Stimulated activated CD4-positive, alpha-beta T cell treated with anti-CD3 and anti-CD28 coated beads, Interleukin-12 subunit alpha, Interleukin-12 subunit beta, amount 100 ng/mL, for 48 hours (primary cell): Measurements from ENCODE around the gene OGDH.
A peak's percentile ranks its signal among the peaks of the same experiment; 100 is the strongest.

Experiments
- DNase-seq, 3 donors: peaks; one replicate each; pipeline ENCODE4 v3.0.0-alpha.2; 2020; ENCODE audit warnings: low read depth in 2 of 3, low spot score in 1 of 3

The OGDH gene

DNA sequence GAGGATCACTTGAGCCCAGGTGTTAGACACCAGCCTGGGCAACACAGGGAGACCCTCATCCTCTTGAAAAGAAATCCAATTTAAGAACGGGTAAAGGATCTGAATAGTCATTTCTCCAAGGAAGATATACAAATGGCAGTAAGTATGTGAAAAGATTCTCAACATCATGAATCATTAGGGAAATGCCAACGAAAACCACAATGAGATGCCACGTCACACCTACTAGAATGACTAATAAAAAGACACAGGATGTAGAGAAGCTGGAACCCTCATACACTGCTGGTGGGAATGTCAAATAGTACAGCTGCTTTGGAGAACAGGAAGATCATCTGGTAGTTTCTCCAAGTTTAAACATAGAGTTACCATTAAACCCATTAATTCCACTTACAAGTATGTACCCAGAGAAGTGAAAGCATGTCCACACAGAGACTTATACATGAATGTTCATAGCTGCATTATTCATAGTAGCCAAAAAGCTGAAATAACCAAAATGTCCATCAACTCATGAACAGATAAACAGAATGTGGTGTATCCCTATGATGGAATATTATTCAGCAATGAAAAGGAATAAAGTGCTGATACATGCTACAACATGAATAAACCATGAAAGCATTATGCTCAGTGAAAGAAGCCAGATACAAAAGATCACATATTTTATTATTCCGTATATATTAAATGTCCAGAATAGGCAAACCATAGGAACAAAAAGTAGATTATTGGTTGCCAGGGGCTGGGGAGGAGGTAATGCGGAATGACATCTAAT is 129.2 kb downstream of the OGDH start:
- peak; percentile 17 to 62 (median 22) for DNase-seq

GRCh38 chr7:44736896-44737295 is 130.5 kb downstream of the OGDH start:
- DNase-seq, result no peak

DNA sequence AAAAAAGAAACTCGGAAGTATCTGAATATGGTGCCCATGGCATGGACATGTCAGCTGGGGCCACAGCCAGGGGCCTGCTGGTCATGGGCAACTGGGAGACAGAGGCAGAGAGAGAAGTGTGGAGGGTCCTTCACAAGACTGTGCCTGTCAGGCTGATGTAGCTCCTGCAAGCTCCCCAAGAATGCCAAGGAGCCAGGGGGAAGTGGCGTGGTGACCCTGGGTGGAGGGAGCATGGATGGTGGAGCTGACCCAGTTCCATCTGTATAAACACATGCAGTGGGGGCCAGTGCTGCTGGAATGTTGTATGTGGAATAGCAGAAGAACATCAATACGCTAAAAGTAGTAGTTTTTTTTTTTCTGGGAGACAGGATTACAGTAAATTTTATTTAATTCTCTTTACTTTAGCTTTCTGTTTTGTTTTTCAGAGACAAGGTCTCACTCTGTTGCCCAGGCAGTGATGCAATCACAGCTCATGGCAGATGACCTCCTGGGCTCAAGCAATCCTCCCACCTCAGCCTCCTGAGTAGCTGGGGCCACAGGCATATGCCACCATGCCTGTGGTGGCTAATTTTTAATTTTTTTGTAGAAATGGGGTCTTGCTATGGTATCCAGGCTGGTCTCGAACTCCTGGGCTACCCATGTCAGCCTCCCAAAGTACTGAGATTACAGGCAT is 131.8 kb downstream of the OGDH start:
- DNase-seq, result no peak

DNA sequence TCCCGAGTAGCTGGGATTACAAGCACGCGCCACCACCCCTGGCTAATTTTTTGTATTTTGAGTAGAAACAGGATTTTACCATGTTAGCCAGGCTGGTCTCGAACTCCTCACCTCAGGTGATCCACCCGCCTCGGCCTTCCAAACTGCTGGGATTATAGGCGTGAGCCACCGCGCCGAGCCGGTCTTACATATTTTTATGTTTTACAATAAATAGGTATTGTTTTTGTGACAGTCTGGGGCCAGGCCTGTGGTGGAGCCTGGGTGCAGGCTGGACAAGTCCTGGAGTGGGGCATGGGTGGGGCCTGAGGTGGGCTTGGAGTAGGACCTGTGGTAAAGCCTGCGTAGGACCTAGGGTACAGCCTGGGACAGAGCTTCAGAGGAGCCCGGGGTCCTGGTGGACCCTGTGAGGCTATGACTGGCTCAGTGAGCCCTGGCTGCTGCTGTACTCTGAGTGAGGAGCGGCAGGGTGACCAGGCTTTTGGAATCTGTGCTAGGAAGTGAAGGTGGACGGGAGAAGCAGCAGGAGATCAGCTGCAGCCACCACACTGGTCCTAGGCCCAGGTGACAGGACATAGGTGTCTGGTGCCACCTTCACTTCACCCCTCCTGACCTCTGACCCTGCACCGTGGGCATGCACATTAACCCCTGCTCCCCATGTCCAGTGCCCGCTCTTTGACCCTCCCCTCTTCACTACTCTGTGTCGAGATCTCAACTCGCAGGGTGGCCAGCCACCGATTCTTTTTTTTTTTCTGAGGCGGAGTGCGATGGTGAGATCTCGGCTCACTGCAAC is 132.6 kb downstream of the OGDH start:
- no peak for DNase-seq

DNA sequence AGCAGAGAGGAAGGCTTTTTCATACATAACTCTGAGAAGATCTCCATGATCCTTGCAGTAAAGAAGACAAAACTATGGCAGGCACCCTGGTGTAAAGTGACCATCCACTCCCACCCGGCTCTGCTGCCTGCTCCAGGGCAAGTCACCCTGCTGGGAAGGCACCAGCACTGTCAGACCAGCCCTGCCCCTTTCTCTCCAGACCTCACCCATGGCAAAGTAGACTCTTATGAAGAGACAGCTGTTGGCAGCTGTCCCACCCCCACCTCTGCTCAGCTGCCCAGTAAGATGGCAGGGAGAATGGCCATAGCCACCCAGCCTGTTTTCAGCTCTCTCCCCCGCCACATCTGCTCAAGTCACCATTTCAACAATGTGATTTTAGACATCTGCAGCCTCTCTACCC is 133.6 kb downstream of the OGDH start:
- no peak for DNase-seq

DNA sequence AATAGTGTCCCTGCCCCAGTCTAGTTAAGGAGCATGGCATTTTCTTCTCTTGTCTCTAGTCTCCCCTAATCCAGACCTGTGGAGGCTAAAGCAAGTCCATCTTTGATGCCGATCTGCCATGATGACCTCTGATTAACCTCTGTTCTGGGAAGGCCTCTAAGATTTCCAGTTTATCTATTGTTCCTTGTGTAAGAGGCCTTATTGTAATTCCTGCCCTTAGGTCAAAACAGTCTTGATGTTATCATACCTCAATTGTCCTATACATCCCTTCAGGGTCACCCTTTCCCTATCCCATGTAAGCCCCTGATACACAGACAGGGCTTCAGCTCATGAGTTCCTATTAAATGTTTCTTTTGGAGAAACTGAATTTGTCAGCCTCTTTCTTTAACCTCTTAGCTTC is 137.3 kb downstream of the OGDH start:
- DNase-seq, result no peak

- DNase-seq, result peak; percentile 87 to 94 (median 88)
Measured at GRCh38 chr7:44748045-44748947, 141.9 kb downstream of the OGDH start, which contains the start of gene ZMIZ2. Gene ZMIZ2 (plus strand): TSS chr7:44748847. CDS start chr7:44756250, 7,403 bp downstream.

GRCh38 chr7:44748948-44749731 is 142.7 kb downstream of the OGDH start:
- DNase-seq, result peak in 2 of 3 donors; percentile 8

- no peak for DNase-seq
Measured at GRCh38 chr7:44749992-44750391, 143.6 kb downstream of the OGDH start.

- no peak for DNase-seq
Measured at GRCh38 chr7:44750424-44750823, 144.0 kb downstream of the OGDH start.

- DNase-seq, result peak in 2 of 3 donors; percentile 28 to 47
Measured at GRCh38 chr7:44750921-44751571, 144.6 kb downstream of the OGDH start.

GRCh38 chr7:44752822-44753221 is 146.4 kb downstream of the OGDH start:
- no peak for DNase-seq

GRCh38 chr7:44754802-44755697 is 148.6 kb downstream of the OGDH start:
- DNase-seq, result no peak

DNA sequence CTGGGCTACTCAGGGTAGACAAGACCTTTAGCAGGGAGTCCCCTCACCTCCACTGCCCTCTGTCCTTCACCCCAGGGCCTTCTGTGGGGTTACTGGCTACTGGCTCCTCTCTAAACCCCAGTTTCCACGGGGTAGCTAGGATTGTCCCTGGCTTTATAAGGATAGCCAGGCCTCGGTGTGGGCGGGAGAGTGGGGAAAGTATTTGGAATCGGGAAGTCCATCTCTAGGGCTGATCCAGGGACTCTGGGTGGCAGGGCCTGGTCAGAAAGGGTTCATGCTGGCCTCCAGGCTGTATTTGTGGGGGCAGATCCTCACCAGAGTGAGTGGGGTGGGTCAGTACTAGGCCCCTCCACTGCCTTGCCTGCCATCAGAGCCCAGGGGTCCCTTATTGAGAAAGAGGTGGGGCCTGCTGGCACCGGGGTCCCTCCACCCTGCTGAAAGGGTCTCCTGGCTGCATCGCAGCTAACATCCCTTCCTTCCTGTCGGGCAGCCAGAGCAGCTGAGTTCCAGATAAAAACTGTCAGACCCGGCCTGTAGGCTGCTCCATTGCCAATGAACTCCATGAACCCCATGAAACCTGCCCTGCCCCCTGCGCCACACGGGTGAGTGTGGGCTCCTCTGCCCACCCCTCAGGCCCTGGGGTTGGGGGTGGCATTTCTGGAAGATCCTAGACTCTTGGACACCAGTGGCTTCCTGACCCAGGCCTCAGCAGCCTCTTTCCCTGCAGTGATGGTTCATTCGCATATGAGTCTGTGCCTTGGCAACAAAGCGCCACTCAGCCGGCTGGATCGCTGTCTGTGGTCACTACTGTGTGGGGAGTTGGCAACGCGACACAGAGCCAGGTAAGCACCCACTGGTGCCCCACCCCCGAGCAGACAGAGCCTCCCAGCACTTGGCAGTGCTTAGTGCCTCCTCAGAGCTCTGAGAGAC is 149.5 kb downstream of the OGDH start:
- DNase-seq, result no peak

GRCh38 chr7:44756904-44757303 is 150.5 kb downstream of the OGDH start:
- no peak for DNase-seq

- no peak for DNase-seq
Measured at GRCh38 chr7:44757311-44757710, 150.9 kb downstream of the OGDH start.

DNA sequence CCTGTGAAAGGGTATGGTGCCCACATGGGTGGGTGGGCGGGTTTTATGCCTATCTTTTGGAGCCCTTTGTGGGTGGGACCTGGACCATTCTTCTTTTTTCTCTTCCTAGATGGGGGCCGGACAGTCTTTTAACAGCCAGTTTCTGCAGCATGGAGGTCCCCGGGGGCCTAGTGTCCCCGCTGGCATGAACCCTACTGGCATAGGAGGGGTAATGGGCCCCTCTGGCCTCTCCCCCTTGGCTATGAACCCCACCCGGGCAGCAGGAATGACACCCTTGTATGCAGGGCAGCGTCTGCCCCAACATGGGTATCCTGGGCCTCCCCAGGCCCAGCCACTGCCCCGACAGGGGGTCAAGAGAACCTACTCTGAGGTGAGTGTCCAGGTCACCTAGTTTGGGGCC is 151.3 kb downstream of the OGDH start:
- DNase-seq, result no peak
